Limb (tissue), 2 donors: ENCODE results near the gene SLC8A2.
"Not testable (repeated sequence)": the region's sequence is repeated elsewhere in the genome, so short reads cannot be mapped to it uniquely, and the experiment has no call there.

ENCODE experiments used
- DNase-seq, 2 donors: peaks; one replicate each; pipeline ENCODE4 v3.0.0-alpha.2; 2016; ENCODE audit errors: extremely low spot score in 2 of 2

SLC8A2 gene

GRCh38 chr19:47489072-47489914, 17.6 kb upstream of the SLC8A2 start:
- no peak for DNase-seq

- no peak for DNase-seq
These were observed 16.1 kb upstream of the SLC8A2 start for GRCh38 chr19:47487551-47488515.

- DNase-seq, result no peak
These were observed 15.2 kb upstream of the SLC8A2 start for GRCh38 chr19:47486900-47487299.

GRCh38 chr19:47486220-47486619, 14.5 kb upstream of the SLC8A2 start:
- DNase-seq, result not testable (repeated sequence)

- no peak for DNase-seq
These were observed 13.5 kb upstream of the SLC8A2 start for GRCh38 chr19:47485210-47485609.

- peak; percentile 90 to 94 for DNase-seq
These were observed 12.4 kb upstream of the SLC8A2 start, which contains the start of gene KPTN for GRCh38 chr19:47483800-47484690. Gene KPTN, minus strand, starts transcription at chr19:47484219. Its CDS starts 59 bp downstream, at chr19:47484160.

- DNase-seq, result peak in 1 of 2 donors; percentile 28
These were observed 11.5 kb upstream of the SLC8A2 start for GRCh38 chr19:47483200-47483599.

- no peak for DNase-seq
These were observed 9.9 kb upstream of the SLC8A2 start for GRCh38 chr19:47481460-47482052.

- DNase-seq, result no peak
These were observed 9.0 kb upstream of the SLC8A2 start for GRCh38 chr19:47480658-47481057.

- DNase-seq, result peak in 1 of 2 donors; percentile 34
These were observed 8.2 kb upstream of the SLC8A2 start for GRCh38 chr19:47479701-47480503.

GRCh38 chr19:47476438-47476972, 4.8 kb upstream of the SLC8A2 start:
- no peak for DNase-seq

GRCh38 chr19:47475465-47475864, 3.8 kb upstream of the SLC8A2 start:
- no peak for DNase-seq

- no peak for DNase-seq
These were observed 1.6 kb upstream of the SLC8A2 start for GRCh38 chr19:47473336-47473735.

- DNase-seq, result no peak
These were observed 336 bp downstream of the SLC8A2 start for GRCh38 chr19:47471381-47471732.

GRCh38 chr19:47470447-47471195, 1.1 kb downstream of the SLC8A2 start:
- no peak for DNase-seq

- DNase-seq, result no peak
These were observed 2.0 kb downstream of the SLC8A2 start for GRCh38 chr19:47469719-47470118.

- DNase-seq, result no peak
These were observed 2.4 kb downstream of the SLC8A2 start for GRCh38 chr19:47469363-47469700.

- no peak for DNase-seq
These were observed 3.8 kb downstream of the SLC8A2 start for GRCh38 chr19:47467914-47468313.

GRCh38 chr19:47465957-47466356, 5.7 kb downstream of the SLC8A2 start:
- no peak for DNase-seq
